PC-9 (cell line): ENCODE data around the gene SLC25A25. TPM values are rescaled to one million over a fixed set of nuclear protein-coding genes. Genes with fewer than 3 reads are reported as not detected.

Experiments
- BruUV-seq: library from RNA; stranded (reverse); fragments of 400-500 nt; replicated peaks from 2 replicates; lab custom pipeline; 2021; lab: Mats Ljungman, UMichigan
- CTCF ChIA-PET: fragments of 300-600 bp; sonication (Branson Sonifier 250); formaldehyde crosslinking; loops from one replicate; lab custom pipeline; 2022; ENCODE audit warnings: antibody characterized with exemption; lab: Charles Lee
- POLR2A ChIA-PET: fragments of 300-600 bp; sonication (Branson Sonifier 250); formaldehyde crosslinking; loops from one replicate; lab custom pipeline; 2022; ENCODE audit warnings: antibody characterized with exemption; ENCODE audit not compliant: unreplicated experiment; lab: Charles Lee
- DNase-seq, 2 experiments: peaks; one replicate each; pipeline versions ENCODE4 v3.0.0 to v3.0.0-alpha.2; 2015 to 2022; ENCODE audit warnings: mixed read lengths in 1 of 2
- H2AFZ ChIP-seq: fragments of 200-600 bp; sonication (generic); 2 replicates; pipeline ENCODE4 v1.8.1; 2017; ENCODE audit warnings: antibody characterized with exemption
- H3F3A ChIP-seq: fragments of 200-600 bp; sonication (generic); 2 replicates; pipeline ENCODE4 v1.8.1; 2017; ENCODE audit warnings: antibody characterized with exemption, mild to moderate bottlenecking, low read depth; ENCODE audit not compliant: insufficient read depth
- H3K27ac ChIP-seq: fragments of 200-600 bp; sonication (generic); 2 replicates; pipeline ENCODE4 v1.6.1; 2016; ENCODE audit warnings: mixed run types
- H3K27me3 ChIP-seq: fragments of 200-600 bp; sonication (generic); 2 replicates; pipeline ENCODE4 v1.6.1; 2016; ENCODE audit warnings: low read depth, mixed run types; ENCODE audit not compliant: insufficient read depth
- H3K36me3 ChIP-seq: fragments of 200-600 bp; sonication (generic); 2 replicates; pipeline ENCODE4 v1.6.1; 2016; ENCODE audit warnings: low read depth, mixed run types
- H3K4me1 ChIP-seq: fragments of 200-600 bp; sonication (generic); replicated peaks from 2 replicates; pipeline ENCODE4 v1.6.1; 2016; ENCODE audit warnings: mixed run types; ENCODE audit not compliant: insufficient read depth
- H3K4me2 ChIP-seq: fragments of 200-600 bp; sonication (generic); 2 replicates; pipeline ENCODE4 v1.6.1; 2017; ENCODE audit warnings: mixed run types
- H3K4me3 ChIP-seq: fragments of 200-600 bp; sonication (generic); 2 replicates; pipeline ENCODE4 v1.6.1; 2016; ENCODE audit warnings: mixed run types
- H3K79me2 ChIP-seq: fragments of 200-600 bp; sonication (generic); 2 replicates; pipeline ENCODE4 v1.6.1; 2017; ENCODE audit warnings: low read depth, mixed run types
- H3K9me2 ChIP-seq: fragments of 200-600 bp; sonication (generic); 2 replicates; pipeline ENCODE4 v1.8.1; 2017; ENCODE audit warnings: mild to moderate bottlenecking; ENCODE audit not compliant: insufficient read depth
- H3K9me3 ChIP-seq: fragments of 200-600 bp; sonication (generic); 2 replicates; pipeline ENCODE4 v1.8.1; 2016; ENCODE audit warnings: low read depth; ENCODE audit not compliant: insufficient read depth
- H4K20me1 ChIP-seq: fragments of 200-600 bp; sonication (generic); 2 replicates; pipeline ENCODE4 v1.8.1; 2017; ENCODE audit not compliant: insufficient read depth
- CTCF ChIP-seq: fragments of 200-600 bp; sonication (generic); conservative IDR thresholded peaks from 2 replicates; pipeline ENCODE4 v1.6.1; 2017; ENCODE audit warnings: mixed run types, antibody characterized with exemption, mild to moderate bottlenecking, moderate library complexity
- EZH2 ChIP-seq: fragments of 200-600 bp; sonication (generic); IDR thresholded peaks from 2 replicates; pipeline ENCODE4 v1.8.0; 2017; ENCODE audit warnings: antibody characterized with exemption, low read depth
- intact Hi-C: fragments of 100-400 bp; cut with micrococcal nuclease; formaldehyde crosslinking; loops from one replicate; pipeline ENCODE4 v1.10.0; 2022; ENCODE audit not compliant: unreplicated experiment
- total RNA-seq: library from RNA; stranded (reverse); gene quantifications from 2 replicates; pipeline ENCODE4 v1.2.3, GENCODE V29; 2021

Gene SLC25A25
- total RNA-seq, 1 experiment from 2014 or later: 11.7 TPM

- Histone ChIP-seq H3K27me3 (no peaks in the 10 kb centered on the region), H3K4me2 (peak overlapping the region; percentile 33), H3K9me2 (no peaks in the 10 kb centered on the region), H3K36me3 (no peaks in the 10 kb centered on the region), H4K20me1 (no peaks in the 10 kb centered on the region), H3K79me2 (no peaks in the 10 kb centered on the region), H3K27ac (peak overlapping the region; percentile 39), H3K4me1 (peaks cover 25% of the 10 kb centered on the region), H3F3A (peaks cover 12% of the 10 kb centered on the region), H3K4me3 (no peak overlapping the region), H3K9me3 (no peaks in the 10 kb centered on the region), H2AFZ (no peak overlapping the region)
- DNase-seq: peak; percentile 74 to 89
- POLR2A ChIA-PET: interaction anchor here (0.6 to 1.4 kb wide), 3 partner anchors 9 to 172 kb away, joined by 3 to 7 read pairs (median 4); partner anchors contain the start of gene BBLN
- TSS peak; percentile 84 for BruUV-seq
- intact Hi-C loops: loop anchor here (1.0 kb wide), 1 partner anchor 12 kb away; the partner anchor contains the start of gene LCN2
- CTCF ChIA-PET: interaction anchor here (0.6 to 1.5 kb wide), 8 partner anchors 9 to 256 kb away, joined by 3 to 10 read pairs (median 4); no protein-coding TSS in a partner anchor
- TF ChIP-seq EZH2 (no peak), CTCF (no peak)
Measured at GRCh38 chr9:128136816-128137793, 69.1 kb downstream of the SLC25A25 start.

- Histone ChIP-seq H3K4me3 (no peak overlapping the region), H3K9me2 (no peaks in the 10 kb centered on the region), H3K4me2 (peak overlapping the region; percentile 33), H3K27me3 (no peaks in the 10 kb centered on the region), H2AFZ (no peak overlapping the region), H4K20me1 (no peaks in the 10 kb centered on the region), H3K9me3 (no peaks in the 10 kb centered on the region), H3K27ac (peak overlapping the region; percentile 39; the same call in 1 of the 2 replicates), H3F3A (peaks cover 21% of the 10 kb centered on the region), H3K4me1 (peaks cover 34% of the 10 kb centered on the region), H3K79me2 (no peaks in the 10 kb centered on the region), H3K36me3 (no peaks in the 10 kb centered on the region)
- no peak for DNase-seq
- ChIA-PET CTCF (interaction anchor here (0.8 kb wide), 1 partner anchor 10 kb away, joined by 3 read pairs; no protein-coding TSS in a partner anchor), POLR2A (interaction anchor here (0.6 kb wide), 1 partner anchor 171 kb away, joined by 3 read pairs; no protein-coding TSS in a partner anchor)
- intact Hi-C loops: no loop called here
- no TSS peak for BruUV-seq
- TF ChIP-seq CTCF: no peak
- no peak for TF ChIP-seq EZH2
Measured at GRCh38 chr9:128138001-128138400, 70.0 kb downstream of the SLC25A25 start.

GRCh38 chr9:128139621-128140020 lies 71.6 kb downstream of the SLC25A25 start:
- ChIA-PET CTCF (no interaction called here), POLR2A (no interaction called here)
- H3K27ac ChIP-seq: no peak overlapping the region
- H3K4me3 ChIP-seq: no peak overlapping the region
- intact Hi-C loops: no loop called here
- no peaks in the 10 kb centered on the region for H3K9me2 ChIP-seq
- no peak overlapping the region for H3K4me2 ChIP-seq
- no TSS peak for BruUV-seq
- TF ChIP-seq CTCF (no peak), EZH2 (no peak)
- DNase-seq: no peak
- H3F3A ChIP-seq: peaks cover 36% of the 10 kb centered on the region
- H3K27me3 ChIP-seq: no peaks in the 10 kb centered on the region
- peaks cover 50% of the 10 kb centered on the region for H3K4me1 ChIP-seq
- no peaks in the 10 kb centered on the region for H3K79me2 ChIP-seq
- no peaks in the 10 kb centered on the region for H3K9me3 ChIP-seq
- H2AFZ ChIP-seq: no peak overlapping the region
- H3K36me3 ChIP-seq: no peaks in the 10 kb centered on the region
- no peaks in the 10 kb centered on the region for H4K20me1 ChIP-seq
